H7 (cell line): Measurements from ENCODE around the gene SLC12A2. TPM values are rescaled to one million over a fixed set of nuclear protein-coding genes. Genes with fewer than 3 reads are reported as not detected.

Source experiments
- DNase-seq: peaks from one replicate; pipeline ENCODE4 v3.0.0; 2012
- H3K27me3 ChIP-seq: 2 replicates; pipeline ENCODE4 v1.6.0; 2011; ENCODE audit warnings: mild to moderate bottlenecking, low read length; ENCODE audit not compliant: control insufficient read depth, insufficient read depth
- H3K36me3 ChIP-seq: replicated peaks from 2 replicates; pipeline ENCODE4 v1.5.1; 2011; ENCODE audit warnings: low read length; ENCODE audit not compliant: control insufficient read depth, insufficient read depth
- H3K4me3 ChIP-seq: 2 replicates; pipeline ENCODE4 v1.5.1; 2011; ENCODE audit warnings: low read depth, mild to moderate bottlenecking, control low read depth, low read length, moderate library complexity; ENCODE audit not compliant: insufficient read depth
- total RNA-seq: library from RNA; depleted of rRNA; stranded (reverse); fragments of >200 nt; shearing (Covaris generic); gene quantifications from 2 replicates; pipeline ENCODE4 v1.2.3, GENCODE V29; 2014

SLC12A2 gene
- total RNA-seq, 1 experiment from 2014 or later: 5.4 TPM

- Histone ChIP-seq H3K4me3 (no peak overlapping the region), H3K36me3 (no peaks in the 10 kb centered on the region), H3K27me3 (no peaks in the 10 kb centered on the region)
- no peak for DNase-seq
Observed at GRCh38 chr5:128237546-128237945, 154.0 kb downstream of the SLC12A2 start.
